Thyroid gland (tissue), 4 donors: ENCODE results near the gene PHYKPL.

Experiments
- POLR2A ChIP-seq, 2 donors: fragments of 450-650 bp; IDR thresholded peaks; one replicate each; pipeline ENCODE4 v1.6.1; 2017; ENCODE audit warnings: antibody characterized with exemption in 2 of 2, mild to moderate bottlenecking in 2 of 2, moderate library complexity in 1 of 2
- TF ChIP-seq, protein P1 (sequence below), 6 experiments: fragments of 200-600 bp in 3 of 6; fragments of 450-650 bp in 3 of 6; sonication (generic) in 3 of 6; IDR thresholded peaks; one replicate each; pipeline ENCODE4 v1.5.1; 2016 to 2019; ENCODE audit warnings: antibody characterized with exemption in 6 of 6, mild to moderate bottlenecking in 2 of 6, inconsistent platforms in 1 of 6, moderate library complexity in 1 of 6

DNA sequence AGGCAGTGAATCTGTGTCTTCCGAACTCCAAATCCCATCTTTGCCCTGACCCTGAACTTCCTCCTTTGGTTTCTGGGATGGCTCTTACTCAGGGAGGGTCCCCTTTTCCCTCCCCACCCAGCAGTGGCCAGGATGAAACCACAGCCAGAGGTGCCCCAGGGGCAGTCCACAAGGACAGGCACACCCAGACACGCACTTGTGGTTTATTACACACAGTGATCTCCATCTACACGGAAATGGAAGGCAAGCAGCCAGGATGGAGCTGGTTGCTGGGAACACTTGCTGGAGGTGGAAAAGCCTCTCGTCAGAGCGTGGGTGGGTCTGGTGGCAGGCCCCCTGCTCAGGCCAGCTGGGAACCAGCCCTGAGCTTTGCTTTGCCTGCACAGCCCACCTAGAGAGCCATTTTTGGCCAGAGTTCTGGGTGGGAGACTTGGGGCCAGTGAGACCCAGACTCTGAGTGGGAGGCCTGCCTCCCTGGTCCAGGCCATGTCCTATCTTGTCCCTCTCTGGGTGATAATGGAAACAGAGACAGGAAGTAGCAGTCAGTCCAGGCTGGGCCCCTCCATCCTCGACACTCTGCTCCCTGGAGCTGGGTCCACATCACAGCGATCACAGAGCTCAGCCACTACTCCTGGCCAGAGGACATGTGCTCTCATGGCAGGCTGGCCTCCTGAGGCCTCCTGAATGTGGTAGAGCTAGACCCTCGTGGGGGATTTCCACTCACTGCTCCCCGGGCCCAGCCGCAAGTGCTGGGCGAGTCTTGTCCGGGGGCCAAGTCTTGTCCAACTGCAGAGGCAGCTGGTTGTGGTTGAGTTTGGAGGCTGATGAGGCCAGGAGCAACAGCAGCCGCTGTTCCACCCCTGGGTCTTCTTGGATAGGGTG lies 5.1 kb upstream of the PHYKPL start:
- TF ChIP-seq POLR2A (IDR thresholded peaks at IDR 0.05), result no peak
- TF ChIP-seq, protein P1, sequence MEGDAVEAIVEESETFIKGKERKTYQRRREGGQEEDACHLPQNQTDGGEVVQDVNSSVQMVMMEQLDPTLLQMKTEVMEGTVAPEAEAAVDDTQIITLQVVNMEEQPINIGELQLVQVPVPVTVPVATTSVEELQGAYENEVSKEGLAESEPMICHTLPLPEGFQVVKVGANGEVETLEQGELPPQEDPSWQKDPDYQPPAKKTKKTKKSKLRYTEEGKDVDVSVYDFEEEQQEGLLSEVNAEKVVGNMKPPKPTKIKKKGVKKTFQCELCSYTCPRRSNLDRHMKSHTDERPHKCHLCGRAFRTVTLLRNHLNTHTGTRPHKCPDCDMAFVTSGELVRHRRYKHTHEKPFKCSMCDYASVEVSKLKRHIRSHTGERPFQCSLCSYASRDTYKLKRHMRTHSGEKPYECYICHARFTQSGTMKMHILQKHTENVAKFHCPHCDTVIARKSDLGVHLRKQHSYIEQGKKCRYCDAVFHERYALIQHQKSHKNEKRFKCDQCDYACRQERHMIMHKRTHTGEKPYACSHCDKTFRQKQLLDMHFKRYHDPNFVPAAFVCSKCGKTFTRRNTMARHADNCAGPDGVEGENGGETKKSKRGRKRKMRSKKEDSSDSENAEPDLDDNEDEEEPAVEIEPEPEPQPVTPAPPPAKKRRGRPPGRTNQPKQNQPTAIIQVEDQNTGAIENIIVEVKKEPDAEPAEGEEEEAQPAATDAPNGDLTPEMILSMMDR (IDR thresholded peaks at IDR 0.05), result no peak
